IMR-90 (cell line): ENCODE results near the gene PPP1R14C. TPM values are rescaled to one million over a fixed set of nuclear protein-coding genes. Genes with fewer than 3 reads are reported as not detected.
A peak's percentile ranks its signal among the peaks of the same experiment; 100 is the strongest.

ENCODE experiments used
- ATAC-seq: fragments of 200-7000 bp; cut with Tn5 transposase; 2 replicates; pipeline ENCODE4 v1.9.1; 2020; ENCODE audit warnings: low read depth, mild to moderate bottlenecking, moderate library complexity
- BruUV-seq: library from RNA; stranded (reverse); fragments of 400-500 nt; replicated peaks from 2 replicates; lab custom pipeline; 2021; lab: Mats Ljungman, UMichigan
- CTCF ChIA-PET: fragments of 300-600 bp; formaldehyde crosslinking; extraction: SDS; loops from one replicate; lab custom pipeline; 2021; ENCODE audit warnings: antibody characterized with exemption; lab: Yijun Ruan, JAX
- POLR2A ChIA-PET: fragments of 300-600 bp; sonication (Branson Sonifier 250); formaldehyde crosslinking; loops from one replicate; lab custom pipeline; 2022; ENCODE audit warnings: antibody characterized with exemption; ENCODE audit not compliant: unreplicated experiment; lab: Charles Lee
- DNase-seq: peaks from one replicate; pipeline ENCODE4 v3.0.0; 2013
- H2AFZ ChIP-seq: replicated peaks from 2 replicates; pipeline ENCODE3; 2013; ENCODE audit warnings: low read length, mild to moderate bottlenecking; ENCODE audit not compliant: poor library complexity
- H2AK5ac ChIP-seq: 2 replicates; pipeline ENCODE4 v1.6.1; 2013; ENCODE audit warnings: low read depth, low read length, inconsistent platforms
- H2AK9ac ChIP-seq: replicated peaks from 2 replicates; pipeline ENCODE3; 2013; ENCODE audit warnings: mild to moderate bottlenecking, low read depth, low read length, moderate library complexity; ENCODE audit not compliant: poor library complexity
- H2BK120ac ChIP-seq: 2 replicates; pipeline ENCODE4 v1.6.1; 2013; ENCODE audit warnings: low read depth, low read length, inconsistent platforms
- H2BK15ac ChIP-seq: 3 replicates; pipeline ENCODE4 v1.6.1; 2013; ENCODE audit warnings: low read depth, low read length, inconsistent platforms
- H2BK20ac ChIP-seq: 2 replicates; pipeline ENCODE4 v1.6.1; 2013; ENCODE audit warnings: low read depth, mild to moderate bottlenecking, inconsistent platforms, low read length, moderate library complexity
- H2BK5ac ChIP-seq: 2 replicates; pipeline ENCODE4 v1.6.1; 2013; ENCODE audit warnings: mild to moderate bottlenecking, low read depth, low read length, inconsistent platforms; ENCODE audit not compliant: poor library complexity, severe bottlenecking
- H3K14ac ChIP-seq: replicated peaks from 2 replicates; pipeline ENCODE4 v1.6.1; 2013; ENCODE audit warnings: low read depth, low read length, inconsistent platforms
- H3K18ac ChIP-seq: 2 replicates; pipeline ENCODE4 v1.6.1; 2013; ENCODE audit warnings: low read depth, low read length, control low read depth
- H3K23ac ChIP-seq: 2 replicates; pipeline ENCODE4 v1.6.1; 2013; ENCODE audit warnings: low read depth, low read length, inconsistent platforms
- H3K27ac ChIP-seq: 2 replicates; pipeline ENCODE4 v1.5.1; 2013; ENCODE audit warnings: mild to moderate bottlenecking, control low read depth, low read length; ENCODE audit not compliant: insufficient read depth
- H3K27me3 ChIP-seq: 2 replicates; pipeline ENCODE4 v1.6.1; 2013; ENCODE audit warnings: low read length; ENCODE audit not compliant: control insufficient read depth, insufficient read depth
- H3K36me3 ChIP-seq: 2 replicates; pipeline ENCODE4 v1.6.1; 2013; ENCODE audit warnings: low read length, mixed read lengths; ENCODE audit not compliant: control insufficient read depth, insufficient read depth
- H3K4ac ChIP-seq: 2 replicates; pipeline ENCODE4 v1.6.1; 2013; ENCODE audit warnings: low read depth, low read length, inconsistent platforms
- H3K4me1 ChIP-seq: 2 replicates; pipeline ENCODE4 v1.6.1; 2013; ENCODE audit warnings: low read length, mixed read lengths; ENCODE audit not compliant: control insufficient read depth, insufficient read depth
- H3K4me2 ChIP-seq: 2 replicates; pipeline ENCODE4 v1.6.1; 2013; ENCODE audit warnings: low read depth, mild to moderate bottlenecking, control low read depth, low read length, moderate library complexity
- H3K4me3 ChIP-seq: 2 replicates; pipeline ENCODE4 v1.5.1; 2013; ENCODE audit warnings: low read depth, mild to moderate bottlenecking, control low read depth, low read length, moderate library complexity; ENCODE audit not compliant: insufficient read depth
- H3K56ac ChIP-seq: 2 replicates; pipeline ENCODE4 v1.6.1; 2013; ENCODE audit warnings: low read length, inconsistent platforms; ENCODE audit not compliant: insufficient read depth; ENCODE audit errors: extremely low read depth
- H3K79me1 ChIP-seq, 2 experiments: 2 replicates each; pipeline ENCODE4 v1.6.1; 2013; ENCODE audit warnings: low read length in 2 of 2, inconsistent platforms in 1 of 2, low read depth in 1 of 2
- H3K9ac ChIP-seq: 2 replicates; pipeline ENCODE4 v1.6.1; 2013; ENCODE audit warnings: low read depth, low read length, control low read depth
- H3K9me1 ChIP-seq: 2 replicates; pipeline ENCODE4 v1.6.1; 2013; ENCODE audit warnings: low read length, inconsistent platforms; ENCODE audit not compliant: insufficient read depth
- H3K9me3 ChIP-seq: 2 replicates; pipeline ENCODE4 v1.6.1; 2013; ENCODE audit warnings: low read length; ENCODE audit not compliant: control insufficient read depth, insufficient read depth
- H4K20me1 ChIP-seq: 2 replicates; pipeline ENCODE4 v1.6.1; 2013; ENCODE audit warnings: low read length, inconsistent platforms; ENCODE audit not compliant: insufficient read depth
- H4K5ac ChIP-seq: 2 replicates; pipeline ENCODE4 v1.6.1; 2013; ENCODE audit warnings: mild to moderate bottlenecking, low read depth, low read length, control low read depth
- H4K8ac ChIP-seq, 2 experiments: 2 replicates each; pipeline ENCODE4 v1.6.1; 2013; ENCODE audit warnings: low read depth in 2 of 2, low read length in 2 of 2, control low read depth in 1 of 2, inconsistent platforms in 1 of 2
- H4K91ac ChIP-seq: 2 replicates; pipeline ENCODE4 v1.6.1; 2013; ENCODE audit warnings: low read depth, low read length, inconsistent platforms; ENCODE audit not compliant: insufficient read depth
- BHLHE40 ChIP-seq: fragments of 150-350 bp; IDR thresholded peaks from 2 replicates; pipeline ENCODE4 v1.6.1; 2016; ENCODE audit warnings: mild to moderate bottlenecking, low read depth, low read length
- CEBPB ChIP-seq: IDR thresholded peaks from 2 replicates; pipeline ENCODE4 v1.6.1; 2012; ENCODE audit warnings: low read depth, low read length, improper control_type of control experiment
- CHD1 ChIP-seq: IDR thresholded peaks from 2 replicates; pipeline ENCODE4 v1.6.1; 2012; ENCODE audit warnings: low read depth, low read length, improper control_type of control experiment
- FOS ChIP-seq: fragments of 150-350 bp; IDR thresholded peaks from 2 replicates; pipeline ENCODE4 v1.6.1; 2016; ENCODE audit warnings: low read depth, low read length
- MAFK ChIP-seq: IDR thresholded peaks from 2 replicates; pipeline ENCODE4 v1.6.1; 2012; ENCODE audit warnings: low read depth, low read length, improper control_type of control experiment
- MXI1 ChIP-seq: IDR thresholded peaks from 2 replicates; pipeline ENCODE4 v1.6.1; 2012; ENCODE audit warnings: low read depth, mild to moderate bottlenecking, low read length, moderate library complexity, borderline replicate concordance
- POLR2A ChIP-seq: IDR thresholded peaks from 2 replicates; pipeline ENCODE4 v1.6.1; 2012; ENCODE audit warnings: mild to moderate bottlenecking, low read depth, low read length
- RAD21 ChIP-seq: IDR thresholded peaks from 2 replicates; pipeline ENCODE4 v1.6.1; 2012; ENCODE audit warnings: low read length, improper control_type of control experiment
- RCOR1 ChIP-seq: IDR thresholded peaks from 2 replicates; pipeline ENCODE4 v1.6.1; 2012; ENCODE audit warnings: mild to moderate bottlenecking, low read length, improper control_type of control experiment; ENCODE audit not compliant: insufficient replicate concordance
- RFX5 ChIP-seq: IDR thresholded peaks from 2 replicates; pipeline ENCODE4 v1.8.0; 2012; ENCODE audit warnings: low read depth, mild to moderate bottlenecking, low read length, moderate library complexity
- WGBS, 2 experiments: methylation state at CpG; one replicate each; pipeline versions ENCODE4 v1.1.5 to v1.1.7; 2013; ENCODE audit warnings: missing lambda C conversion rate in 2 of 2; ENCODE audit not compliant: insufficient read length in 1 of 2; ENCODE audit errors: extremely low coverage in 2 of 2; 5-methylcytosine and 5-hydroxymethylcytosine counted together
- dilution Hi-C: fragments of 300-500 bp; cut with HindIII; formaldehyde crosslinking; loops from one replicate; pipeline ENCODE4 v1.14.3; 2018; ENCODE audit warnings: low sequenced_read_pairs; ENCODE audit not compliant: unreplicated experiment
- in situ Hi-C: fragments of 300-500 bp; cut with MboI; formaldehyde crosslinking; loops from 3 replicates; pipeline ENCODE4 v1.14.3; 2019; ENCODE audit warnings: low sequenced_read_pairs, inconsistent platforms, mixed read lengths
- intact Hi-C: fragments of 100-400 bp; cut with micrococcal nuclease; formaldehyde crosslinking; loops from 2 replicates; pipeline ENCODE4 v1.10.0; 2022
- polyA plus RNA-seq, 3 experiments: library from polyadenylated mRNA; depleted of rRNA; stranded (reverse); fragments of >200 nt; gene quantifications; 2 replicates each; pipeline ENCODE4 v1.2.3, GENCODE V29; 2012; ENCODE audit warnings: low replicate concordance in 1 of 3
- total RNA-seq: library from RNA; depleted of rRNA; stranded (reverse); fragments of >200 nt; gene quantifications from 2 replicates; pipeline ENCODE4 v1.2.3, GENCODE V29; 2012
- TF ChIP-seq, protein P1 (sequence below): conservative IDR thresholded peaks from 2 replicates; pipeline ENCODE4 v1.5.1; 2012; ENCODE audit warnings: mild to moderate bottlenecking, low read depth, low read length, improper control_type of control experiment
- TF ChIP-seq, protein P2 (sequence below): fragments of 150-350 bp; IDR thresholded peaks from 2 replicates; pipeline ENCODE4 v1.6.1; 2016; ENCODE audit warnings: low read depth, mild to moderate bottlenecking, low read length, moderate library complexity, borderline replicate concordance
- TF ChIP-seq, protein P3 (sequence below): fragments of 150-350 bp; IDR thresholded peaks from 2 replicates; pipeline ENCODE4 v1.6.1; 2017; ENCODE audit warnings: mild to moderate bottlenecking, antibody characterized with exemption, low read length, low read depth

Gene PPP1R14C
- total and polyA plus RNA-seq, 2 of the 4 experiments (the other 2 are of a cell fraction) = not detected

DNA sequence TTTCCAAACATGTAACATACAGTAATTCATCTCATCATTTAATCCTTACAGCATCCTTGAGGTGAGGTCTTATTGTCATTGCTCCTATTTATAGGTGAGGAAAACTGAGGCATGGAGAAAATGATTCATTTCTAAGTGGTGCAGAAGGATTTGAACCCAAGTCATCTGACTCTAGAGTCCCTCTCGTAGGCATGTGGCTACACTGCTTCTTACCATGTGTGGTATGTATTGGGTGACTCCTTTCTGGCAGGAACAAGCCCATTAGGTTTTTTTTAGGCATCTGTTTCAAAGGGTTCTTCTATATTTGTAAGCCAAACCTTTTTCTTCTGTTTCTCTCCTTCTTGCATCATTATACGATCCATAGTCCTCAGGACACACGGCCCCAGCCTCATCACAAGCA is 94.8 kb downstream of the PPP1R14C start:
- H2AK9ac ChIP-seq = no peak overlapping the region
- no peak overlapping the region for H3K9ac ChIP-seq
- TF ChIP-seq MAFK = no peak
- no peak for TF ChIP-seq RAD21
- TF ChIP-seq CHD1 = no peak
- TF ChIP-seq, protein P1, sequence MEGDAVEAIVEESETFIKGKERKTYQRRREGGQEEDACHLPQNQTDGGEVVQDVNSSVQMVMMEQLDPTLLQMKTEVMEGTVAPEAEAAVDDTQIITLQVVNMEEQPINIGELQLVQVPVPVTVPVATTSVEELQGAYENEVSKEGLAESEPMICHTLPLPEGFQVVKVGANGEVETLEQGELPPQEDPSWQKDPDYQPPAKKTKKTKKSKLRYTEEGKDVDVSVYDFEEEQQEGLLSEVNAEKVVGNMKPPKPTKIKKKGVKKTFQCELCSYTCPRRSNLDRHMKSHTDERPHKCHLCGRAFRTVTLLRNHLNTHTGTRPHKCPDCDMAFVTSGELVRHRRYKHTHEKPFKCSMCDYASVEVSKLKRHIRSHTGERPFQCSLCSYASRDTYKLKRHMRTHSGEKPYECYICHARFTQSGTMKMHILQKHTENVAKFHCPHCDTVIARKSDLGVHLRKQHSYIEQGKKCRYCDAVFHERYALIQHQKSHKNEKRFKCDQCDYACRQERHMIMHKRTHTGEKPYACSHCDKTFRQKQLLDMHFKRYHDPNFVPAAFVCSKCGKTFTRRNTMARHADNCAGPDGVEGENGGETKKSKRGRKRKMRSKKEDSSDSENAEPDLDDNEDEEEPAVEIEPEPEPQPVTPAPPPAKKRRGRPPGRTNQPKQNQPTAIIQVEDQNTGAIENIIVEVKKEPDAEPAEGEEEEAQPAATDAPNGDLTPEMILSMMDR = no peak
- TF ChIP-seq, protein P2, sequence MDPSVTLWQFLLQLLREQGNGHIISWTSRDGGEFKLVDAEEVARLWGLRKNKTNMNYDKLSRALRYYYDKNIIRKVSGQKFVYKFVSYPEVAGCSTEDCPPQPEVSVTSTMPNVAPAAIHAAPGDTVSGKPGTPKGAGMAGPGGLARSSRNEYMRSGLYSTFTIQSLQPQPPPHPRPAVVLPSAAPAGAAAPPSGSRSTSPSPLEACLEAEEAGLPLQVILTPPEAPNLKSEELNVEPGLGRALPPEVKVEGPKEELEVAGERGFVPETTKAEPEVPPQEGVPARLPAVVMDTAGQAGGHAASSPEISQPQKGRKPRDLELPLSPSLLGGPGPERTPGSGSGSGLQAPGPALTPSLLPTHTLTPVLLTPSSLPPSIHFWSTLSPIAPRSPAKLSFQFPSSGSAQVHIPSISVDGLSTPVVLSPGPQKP = no peak
- TF ChIP-seq BHLHE40 = no peak
- TF ChIP-seq MXI1 = no peak
- no peak for TF ChIP-seq POLR2A
- TF ChIP-seq FOS = no peak
- no peak for TF ChIP-seq CEBPB
- no peak for TF ChIP-seq RFX5
- TF ChIP-seq, protein P3, sequence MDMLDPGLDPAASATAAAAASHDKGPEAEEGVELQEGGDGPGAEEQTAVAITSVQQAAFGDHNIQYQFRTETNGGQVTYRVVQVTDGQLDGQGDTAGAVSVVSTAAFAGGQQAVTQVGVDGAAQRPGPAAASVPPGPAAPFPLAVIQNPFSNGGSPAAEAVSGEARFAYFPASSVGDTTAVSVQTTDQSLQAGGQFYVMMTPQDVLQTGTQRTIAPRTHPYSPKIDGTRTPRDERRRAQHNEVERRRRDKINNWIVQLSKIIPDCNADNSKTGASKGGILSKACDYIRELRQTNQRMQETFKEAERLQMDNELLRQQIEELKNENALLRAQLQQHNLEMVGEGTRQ = no peak
- TF ChIP-seq RCOR1 = no peak
- ChIA-PET POLR2A (no interaction called here), CTCF (no interaction called here)
- no peak overlapping the region for H2BK15ac ChIP-seq
- no peak overlapping the region for H2AK5ac ChIP-seq
- no TSS peak for BruUV-seq
- dilution Hi-C loops = no loop called here
- H3K14ac ChIP-seq = no peak overlapping the region
- no CpG with 5 or more reads among the region's 3 CpGs for WGBS, 2 experiments
- H3K79me1 ChIP-seq = no peaks in the 10 kb centered on the region
- H3K9me1 ChIP-seq = no peaks in the 10 kb centered on the region
- 0 out of 2 replicates have a peak, but pooled peaks cover 2% of the 10 kb centered on the region for H3K4me1 ChIP-seq
- no peaks in the 10 kb centered on the region for H3K36me3 ChIP-seq
- no peak overlapping the region for H2BK20ac ChIP-seq
- DNase-seq = no peak
- intact Hi-C loops = no loop called here
- no peak overlapping the region for H3K27ac ChIP-seq
- in situ Hi-C loops = no loop called here
- H2BK120ac ChIP-seq = no peak overlapping the region
- no peak overlapping the region for H2BK5ac ChIP-seq
- no peak overlapping the region; the same call in 1 of the 2 replicates for H4K5ac ChIP-seq
- no peak overlapping the region for H3K4me2 ChIP-seq
- H3K4ac ChIP-seq = no peak overlapping the region
- no peak overlapping the region for H3K4me3 ChIP-seq
- H2AFZ ChIP-seq = no peak overlapping the region
- H3K18ac ChIP-seq = no peak overlapping the region
- no peak overlapping the region for H3K23ac ChIP-seq
- no peak for ATAC-seq
- no peaks in the 10 kb centered on the region for H3K27me3 ChIP-seq
- no peak overlapping the region for H3K56ac ChIP-seq
- H4K8ac ChIP-seq = peak overlapping the region in 1 of 2 experiments; percentile 10; a peak in 2 of 4 replicates
- H3K9me3 ChIP-seq = no peaks in the 10 kb centered on the region
- no peak overlapping the region for H4K91ac ChIP-seq
- no peaks in the 10 kb centered on the region for H4K20me1 ChIP-seq
